Nephron progenitor cell (in vitro differentiated cells): ENCODE data around the gene MARCKSL1.

Experiments used
- DNase-seq: peaks from one replicate; pipeline ENCODE4 v3.0.0; 2021
- H3K27ac Mint-ChIP-seq: 2 replicates; pipeline ENCODE4 v1.8.0; 2021; ENCODE audit warnings: mild to moderate bottlenecking, moderate library complexity, mixed read lengths
- H3K27me3 Mint-ChIP-seq: 2 replicates; pipeline ENCODE4 v1.8.0; 2021; ENCODE audit warnings: mild to moderate bottlenecking, low read depth, mixed read lengths; ENCODE audit not compliant: poor library complexity
- H3K36me3 Mint-ChIP-seq: 2 replicates; pipeline ENCODE4 v1.8.0; 2021; ENCODE audit warnings: low read depth, mixed read lengths
- H3K4me1 Mint-ChIP-seq: 2 replicates; pipeline ENCODE4 v1.8.0; 2021; ENCODE audit warnings: mixed read lengths
- H3K4me3 Mint-ChIP-seq: 2 replicates; pipeline ENCODE4 v1.8.0; 2021; ENCODE audit warnings: mild to moderate bottlenecking, moderate library complexity, mixed read lengths
- H3K9me3 Mint-ChIP-seq: 2 replicates; pipeline ENCODE4 v1.8.0; 2021; ENCODE audit warnings: mild to moderate bottlenecking, moderate library complexity, mixed read lengths
- TF ChIP-seq, protein P1 (sequence below): fragments of 200-600 bp; sonication (generic); IDR thresholded peaks from 2 replicates; pipeline ENCODE4 v1.5.0; 2021; ENCODE audit warnings: antibody characterized with exemption

MARCKSL1 gene

DNA sequence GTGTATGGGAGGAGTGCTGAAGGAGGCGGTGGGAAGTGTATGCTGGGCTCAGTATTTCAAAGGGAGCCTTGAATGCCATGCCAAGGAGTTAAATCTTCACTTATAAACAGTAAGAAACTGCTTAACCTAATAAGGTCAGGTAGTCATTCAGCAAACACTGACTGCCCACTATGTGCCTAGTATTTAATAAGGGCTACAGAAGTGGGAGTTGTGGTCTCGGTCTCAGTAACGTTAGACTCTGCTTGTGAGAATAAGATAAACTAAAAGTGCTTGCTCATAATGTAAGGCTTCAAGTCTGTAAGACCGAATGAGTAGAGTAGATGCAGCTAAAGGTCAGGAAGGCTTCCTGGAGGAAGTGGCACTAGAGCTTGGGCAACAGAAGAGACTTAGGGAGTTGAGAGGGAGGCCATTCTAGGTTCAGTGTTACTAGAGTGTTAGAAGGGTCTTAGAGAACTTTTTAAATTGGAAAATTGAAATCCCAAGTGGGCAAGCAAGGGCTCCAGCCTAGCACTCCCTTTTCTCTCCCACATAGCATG is 6.0 kb downstream of the MARCKSL1 start:
- H3K36me3 Mint-ChIP-seq = peaks cover 76% of the 10 kb centered on the region
- H3K4me3 Mint-ChIP-seq = no peak overlapping the region

DNA sequence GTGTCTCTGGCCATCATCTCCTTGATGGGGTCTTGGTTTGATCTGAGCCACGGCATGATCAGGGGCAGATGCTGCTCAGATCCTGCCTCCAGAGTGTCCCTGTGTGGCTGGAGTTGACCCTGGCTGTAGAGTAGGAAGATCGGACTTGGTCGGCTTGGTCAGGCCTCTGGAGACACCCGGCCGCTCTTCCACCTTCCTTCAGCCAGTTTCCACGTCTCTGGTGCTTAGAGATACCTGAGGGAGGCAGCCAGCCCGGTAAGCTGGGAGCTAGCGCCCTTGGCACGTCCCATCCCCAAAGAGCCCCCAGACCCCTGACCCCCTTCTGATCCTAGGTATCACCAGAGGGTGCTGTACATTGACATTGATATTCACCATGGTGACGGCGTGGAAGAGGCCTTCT is 8.8 kb downstream of the MARCKSL1 start:
- H3K4me3 Mint-ChIP-seq = no peak overlapping the region
- no peak for DNase-seq
- peak overlapping the region; percentile 29 for H3K27ac Mint-ChIP-seq
- H3K9me3 Mint-ChIP-seq = no peaks in the 10 kb centered on the region
- H3K27me3 Mint-ChIP-seq = peaks cover 8% of the 10 kb centered on the region
- TF ChIP-seq, protein P1, sequence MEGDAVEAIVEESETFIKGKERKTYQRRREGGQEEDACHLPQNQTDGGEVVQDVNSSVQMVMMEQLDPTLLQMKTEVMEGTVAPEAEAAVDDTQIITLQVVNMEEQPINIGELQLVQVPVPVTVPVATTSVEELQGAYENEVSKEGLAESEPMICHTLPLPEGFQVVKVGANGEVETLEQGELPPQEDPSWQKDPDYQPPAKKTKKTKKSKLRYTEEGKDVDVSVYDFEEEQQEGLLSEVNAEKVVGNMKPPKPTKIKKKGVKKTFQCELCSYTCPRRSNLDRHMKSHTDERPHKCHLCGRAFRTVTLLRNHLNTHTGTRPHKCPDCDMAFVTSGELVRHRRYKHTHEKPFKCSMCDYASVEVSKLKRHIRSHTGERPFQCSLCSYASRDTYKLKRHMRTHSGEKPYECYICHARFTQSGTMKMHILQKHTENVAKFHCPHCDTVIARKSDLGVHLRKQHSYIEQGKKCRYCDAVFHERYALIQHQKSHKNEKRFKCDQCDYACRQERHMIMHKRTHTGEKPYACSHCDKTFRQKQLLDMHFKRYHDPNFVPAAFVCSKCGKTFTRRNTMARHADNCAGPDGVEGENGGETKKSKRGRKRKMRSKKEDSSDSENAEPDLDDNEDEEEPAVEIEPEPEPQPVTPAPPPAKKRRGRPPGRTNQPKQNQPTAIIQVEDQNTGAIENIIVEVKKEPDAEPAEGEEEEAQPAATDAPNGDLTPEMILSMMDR = no peak
- peaks cover 26% of the 10 kb centered on the region for H3K4me1 Mint-ChIP-seq
- H3K36me3 Mint-ChIP-seq = peaks cover 63% of the 10 kb centered on the region

More for the DNA sequence above, 6.0 kb downstream of the MARCKSL1 start:
- Mint-ChIP-seq H3K27me3 (peaks cover 5% of the 10 kb centered on the region), H3K27ac (peak overlapping the region; percentile 71), H3K9me3 (no peaks in the 10 kb centered on the region), H3K4me1 (peaks cover 51% of the 10 kb centered on the region)
- TF ChIP-seq, protein P1 = no peak
- no peak for DNase-seq

DNA sequence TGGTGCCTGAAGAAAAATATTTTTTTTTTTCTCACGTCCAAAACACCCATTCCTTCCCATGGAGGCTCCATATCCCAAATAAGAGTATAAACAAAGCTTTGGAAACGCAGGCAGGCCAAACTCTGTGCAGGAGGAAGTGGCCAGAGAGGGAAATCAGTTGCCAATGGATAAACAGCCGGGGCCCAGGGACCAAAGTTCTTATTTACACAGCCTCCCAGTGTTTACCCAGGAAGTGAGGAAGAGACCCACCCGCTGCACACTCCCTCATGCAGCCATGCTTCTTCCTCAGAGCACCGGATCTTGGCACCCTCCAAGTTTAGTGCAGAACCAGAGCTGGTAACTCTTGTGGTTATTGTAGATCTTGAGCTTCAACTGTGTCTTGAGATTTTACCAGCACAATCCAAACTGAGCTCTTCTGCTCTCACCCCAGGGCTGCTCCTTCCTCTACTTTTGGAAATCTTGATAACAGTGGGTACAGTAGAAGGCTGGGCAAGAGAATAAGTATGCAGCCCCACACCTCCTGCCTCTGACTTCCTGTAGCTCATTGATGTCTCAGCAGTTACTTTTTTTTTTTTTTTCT is 14.2 kb downstream of the MARCKSL1 start:
- Mint-ChIP-seq H3K4me1 (peaks cover 4% of the 10 kb centered on the region), H3K4me3 (no peak overlapping the region), H3K27me3 (peaks cover 2% of the 10 kb centered on the region), H3K9me3 (no peaks in the 10 kb centered on the region), H3K36me3 (peaks cover 49% of the 10 kb centered on the region), H3K27ac (no peak overlapping the region)
- TF ChIP-seq, protein P1 = no peak
- no peak for DNase-seq

DNA sequence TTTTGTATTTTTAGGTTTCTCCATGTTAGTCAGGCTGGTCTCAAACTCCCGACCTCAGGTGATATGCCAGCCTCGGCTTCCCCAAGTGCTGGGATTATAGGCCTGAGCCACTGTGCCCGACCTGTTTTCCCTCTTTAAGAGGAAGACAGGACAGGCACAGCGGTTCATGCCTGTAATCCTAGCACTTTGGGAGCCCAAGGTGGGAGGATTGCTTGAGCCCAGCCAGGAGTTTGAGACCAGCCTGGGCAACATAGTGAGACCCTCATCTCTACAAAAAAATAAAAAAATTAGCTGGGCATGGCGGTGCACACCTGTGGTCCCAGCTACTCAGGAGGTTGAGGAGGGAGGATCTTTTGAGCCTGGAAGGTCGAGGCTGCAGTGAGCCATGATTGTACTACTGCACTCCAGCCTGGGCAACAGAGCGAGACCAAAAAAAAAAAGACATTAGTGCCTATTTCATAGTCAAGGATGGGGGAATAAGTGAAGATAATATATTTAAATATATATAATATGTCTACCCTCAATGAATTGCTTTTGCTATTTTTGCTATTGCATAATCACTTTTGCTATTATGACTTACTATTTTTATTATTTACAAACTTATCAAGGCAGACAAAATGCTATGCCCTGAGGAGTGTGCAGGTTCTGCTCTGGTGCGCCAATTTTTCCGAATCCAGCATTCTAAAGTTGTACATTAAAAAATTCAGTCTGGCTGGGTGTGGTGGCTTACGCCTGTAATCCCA is 17.7 kb downstream of the MARCKSL1 start:
- H3K27me3 Mint-ChIP-seq = peaks cover 2% of the 10 kb centered on the region
- H3K36me3 Mint-ChIP-seq = peaks cover 46% of the 10 kb centered on the region
- TF ChIP-seq, protein P1 = no peak
- H3K4me3 Mint-ChIP-seq = no peak overlapping the region
- no peak for DNase-seq
- H3K27ac Mint-ChIP-seq = peak overlapping the region; percentile 59
- H3K4me1 Mint-ChIP-seq = peaks cover 12% of the 10 kb centered on the region
- no peaks in the 10 kb centered on the region for H3K9me3 Mint-ChIP-seq

DNA sequence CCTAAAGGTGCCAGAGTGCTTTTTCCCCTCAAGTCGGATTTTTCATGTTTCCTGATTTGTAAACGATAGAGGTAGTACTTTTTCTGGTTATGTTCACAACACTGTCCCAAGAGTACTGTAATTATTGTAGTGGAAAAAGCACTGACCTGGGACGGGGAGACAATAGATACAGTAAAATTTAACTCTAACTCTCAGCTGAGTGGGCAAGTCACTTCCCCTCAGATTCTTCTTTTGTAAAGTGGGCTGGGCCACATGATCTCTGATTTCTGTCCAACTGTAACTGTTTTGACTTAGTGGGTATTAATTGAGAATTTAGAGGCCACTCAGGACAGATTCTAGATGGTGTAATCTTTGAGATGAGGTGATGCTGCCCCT is 19.1 kb downstream of the MARCKSL1 start:
- TF ChIP-seq, protein P1 = no peak
- no peaks in the 10 kb centered on the region for H3K9me3 Mint-ChIP-seq
- H3K4me3 Mint-ChIP-seq = no peak overlapping the region
- peak overlapping the region; percentile 24 for H3K27ac Mint-ChIP-seq
- H3K4me1 Mint-ChIP-seq = peaks cover 12% of the 10 kb centered on the region
- peaks cover 43% of the 10 kb centered on the region for H3K36me3 Mint-ChIP-seq
- H3K27me3 Mint-ChIP-seq = no peaks in the 10 kb centered on the region
- no peak for DNase-seq
